SK-N-SH treated with all-trans-retinoic acid at 6 μM for 48 hours (cell line): ENCODE data around the gene PAXX.

Source experiments
- ATAC-seq: fragments of 200-7000 bp; cut with Tn5 transposase; 3 replicates; pipeline ENCODE4 v1.9.1; 2020; ENCODE audit warnings: mild to moderate bottlenecking, moderate library complexity
- ARNTL ChIP-seq: fragments of 450-650 bp; formaldehyde crosslinking; IDR thresholded peaks from 2 replicates; pipeline ENCODE4 v1.5.0; 2020; ENCODE audit warnings: low read depth, mild to moderate bottlenecking, moderate library complexity, borderline replicate concordance
- BACH2 ChIP-seq: fragments of 250-450 bp; sonication (Bioruptor Pico); IDR thresholded peaks from 2 replicates; pipeline ENCODE4 v1.9.0; 2021; ENCODE audit warnings: mild to moderate bottlenecking, borderline replicate concordance
- CREB5 ChIP-seq: fragments of 250-450 bp; sonication (Bioruptor Pico); IDR thresholded peaks from 2 replicates; pipeline ENCODE4 v1.5.1; 2020; ENCODE audit warnings: low read depth, mild to moderate bottlenecking, moderate library complexity
- CSRNP3 ChIP-seq: fragments of 250-450 bp; sonication (Bioruptor Pico); IDR thresholded peaks from 2 replicates; pipeline ENCODE4 v1.5.1; 2021; ENCODE audit warnings: mild to moderate bottlenecking, moderate library complexity
- ESRRG ChIP-seq: fragments of 250-450 bp; sonication (Bioruptor Pico); IDR thresholded peaks from 2 replicates; pipeline ENCODE4 v1.6.1; 2021; ENCODE audit warnings: mild to moderate bottlenecking
- GLIS3 ChIP-seq: fragments of 250-450 bp; sonication (Bioruptor Pico); IDR thresholded peaks from 2 replicates; pipeline ENCODE4 v1.5.0; 2020; ENCODE audit warnings: mild to moderate bottlenecking, moderate library complexity
- OSR1 ChIP-seq: fragments of 250-450 bp; sonication (Bioruptor Pico); IDR thresholded peaks from 2 replicates; pipeline ENCODE4 v1.8.0; 2022; ENCODE audit warnings: moderate library complexity, mild to moderate bottlenecking, inconsistent platforms
- PATZ1 ChIP-seq: fragments of 250-450 bp; sonication (Bioruptor Pico); IDR thresholded peaks from 2 replicates; pipeline ENCODE4 v1.8.0; 2020; ENCODE audit warnings: mild to moderate bottlenecking, moderate library complexity, borderline replicate concordance
- PPARA ChIP-seq: fragments of 250-450 bp; sonication (Bioruptor Pico); IDR thresholded peaks from 2 replicates; pipeline ENCODE4 v1.5.0; 2020; ENCODE audit warnings: mild to moderate bottlenecking, borderline replicate concordance
- RARB ChIP-seq: fragments of 250-450 bp; sonication (Bioruptor Pico); IDR thresholded peaks from 2 replicates; pipeline ENCODE4 v1.8.0; 2021; ENCODE audit warnings: mild to moderate bottlenecking, moderate library complexity
- TCF4 ChIP-seq: fragments of 250-450 bp; sonication (Bioruptor Pico); IDR thresholded peaks from 2 replicates; pipeline ENCODE4 v1.8.0; 2021; ENCODE audit warnings: mild to moderate bottlenecking, moderate library complexity, borderline replicate concordance
- TOX ChIP-seq: fragments of 250-450 bp; sonication (Bioruptor Pico); IDR thresholded peaks from 2 replicates; pipeline ENCODE4 v1.8.0; 2021; ENCODE audit warnings: mild to moderate bottlenecking, moderate library complexity, borderline replicate concordance
- TSHZ2 ChIP-seq: fragments of 250-450 bp; sonication (Bioruptor Pico); IDR thresholded peaks from 2 replicates; pipeline ENCODE4 v1.5.0; 2020; ENCODE audit warnings: mild to moderate bottlenecking, moderate library complexity
- ZC3H10 ChIP-seq: fragments of 250-450 bp; sonication (Bioruptor Pico); IDR thresholded peaks from 2 replicates; pipeline ENCODE4 v1.5.1; 2021; ENCODE audit warnings: mild to moderate bottlenecking, moderate library complexity
- ZFP3 ChIP-seq: fragments of 250-450 bp; sonication (Bioruptor Pico); IDR thresholded peaks from 2 replicates; pipeline ENCODE4 v1.5.0; 2020; ENCODE audit warnings: mild to moderate bottlenecking, moderate library complexity
- ZFP30 ChIP-seq: fragments of 450-650 bp; formaldehyde crosslinking; IDR thresholded peaks from 2 replicates; pipeline ENCODE4 v1.5.0; 2022; ENCODE audit warnings: mild to moderate bottlenecking, moderate library complexity
- ZNF565 ChIP-seq: fragments of 450-650 bp; formaldehyde crosslinking; conservative IDR thresholded peaks from 2 replicates; pipeline ENCODE4 v1.5.0; 2020; ENCODE audit warnings: low read depth, mild to moderate bottlenecking, moderate library complexity
- ZNF70 ChIP-seq: fragments of 450-650 bp; formaldehyde crosslinking; IDR thresholded peaks from 2 replicates; pipeline ENCODE4 v1.5.0; 2020; ENCODE audit warnings: mild to moderate bottlenecking, moderate library complexity
- ZNF8 ChIP-seq: fragments of 450-650 bp; formaldehyde crosslinking; IDR thresholded peaks from 2 replicates; pipeline ENCODE4 v1.5.0; 2020; ENCODE audit warnings: mild to moderate bottlenecking, moderate library complexity
- TF ChIP-seq, protein P1 (sequence below): fragments of 250-450 bp; sonication (Bioruptor Pico); IDR thresholded peaks from 2 replicates; pipeline ENCODE4 v1.8.0; 2021; ENCODE audit warnings: low read depth, mild to moderate bottlenecking, moderate library complexity, borderline replicate concordance

Gene PAXX

DNA sequence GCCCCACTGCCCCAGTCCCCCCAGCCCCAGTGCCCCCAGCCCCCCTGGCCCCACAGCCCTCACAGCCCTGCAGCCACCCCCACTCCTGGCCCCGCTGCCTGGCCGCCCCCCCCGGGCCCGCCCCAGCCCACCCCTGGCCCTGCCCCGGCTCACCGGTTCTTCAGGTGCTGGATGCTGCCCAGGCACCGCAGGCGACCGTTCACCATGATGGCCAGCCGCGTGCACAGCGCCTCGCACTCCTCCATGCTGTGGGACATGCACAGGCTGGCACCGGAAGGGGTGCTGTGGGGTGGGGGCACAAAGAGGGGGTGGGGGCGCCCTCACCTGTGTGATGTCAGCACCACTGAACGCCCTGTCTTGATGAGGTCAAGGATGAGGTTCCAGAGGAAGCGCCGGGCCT is 17.0 kb downstream of the PAXX start (continued):
- TF ChIP-seq PPARA (CRISPR knock-in tag) = no peak

DNA sequence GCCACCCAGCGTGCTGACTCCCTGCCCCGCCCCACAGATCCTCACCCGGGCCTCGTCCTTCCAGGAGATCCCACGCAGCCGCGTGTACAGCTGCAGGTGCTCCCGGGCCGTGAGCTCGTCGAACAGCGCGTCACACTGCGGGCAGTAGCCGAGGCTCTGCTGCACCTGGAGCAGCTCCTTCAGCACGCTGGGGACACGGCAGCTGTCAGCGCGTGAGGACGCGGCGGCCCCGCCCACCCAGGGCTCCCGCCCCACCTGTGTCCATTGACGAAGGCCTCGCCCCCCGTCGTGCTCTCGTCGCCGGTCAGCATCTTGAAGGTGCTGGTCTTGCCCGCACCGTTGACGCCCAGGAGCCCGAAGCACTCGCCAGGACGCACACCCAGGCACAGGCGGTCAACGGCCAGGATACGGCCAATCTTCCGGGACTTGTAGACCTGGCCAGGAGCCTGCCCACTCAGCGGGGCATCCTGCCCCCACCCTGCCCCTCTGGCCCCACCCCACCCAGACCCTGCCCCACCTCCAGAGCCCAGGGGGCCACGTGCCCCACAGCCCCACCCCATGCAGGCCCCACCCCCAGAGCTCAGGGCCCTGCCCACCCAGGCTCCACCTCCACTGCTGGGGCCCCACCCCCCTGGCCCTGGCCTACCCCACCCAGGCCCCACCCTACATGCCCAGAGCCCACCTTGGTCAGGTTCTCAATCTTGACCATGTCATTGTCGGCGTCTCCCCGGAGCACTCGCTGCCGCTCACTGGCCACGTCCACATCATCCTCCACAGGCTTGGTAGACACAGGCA is 17.9 kb downstream of the PAXX start:
- no peak for ATAC-seq
- TF ChIP-seq TSHZ2 (CRISPR knock-in tag) = no peak
- no peak for TF ChIP-seq GLIS3 (CRISPR knock-in tag)
- TF ChIP-seq ZNF70 (CRISPR knock-in tag) = no peak
- TF ChIP-seq ZFP30 = no peak
- TF ChIP-seq PATZ1 (CRISPR knock-in tag) = no peak
- TF ChIP-seq CREB5 (CRISPR knock-in tag) = no peak
- no peak for TF ChIP-seq OSR1 (CRISPR knock-in tag)
- TF ChIP-seq ZNF565 (CRISPR knock-in tag) = no peak
- no peak for TF ChIP-seq ZFP3
- no peak for TF ChIP-seq PPARA (CRISPR knock-in tag)
- TF ChIP-seq ZC3H10 (CRISPR knock-in tag) = no peak
- TF ChIP-seq, protein P1, sequence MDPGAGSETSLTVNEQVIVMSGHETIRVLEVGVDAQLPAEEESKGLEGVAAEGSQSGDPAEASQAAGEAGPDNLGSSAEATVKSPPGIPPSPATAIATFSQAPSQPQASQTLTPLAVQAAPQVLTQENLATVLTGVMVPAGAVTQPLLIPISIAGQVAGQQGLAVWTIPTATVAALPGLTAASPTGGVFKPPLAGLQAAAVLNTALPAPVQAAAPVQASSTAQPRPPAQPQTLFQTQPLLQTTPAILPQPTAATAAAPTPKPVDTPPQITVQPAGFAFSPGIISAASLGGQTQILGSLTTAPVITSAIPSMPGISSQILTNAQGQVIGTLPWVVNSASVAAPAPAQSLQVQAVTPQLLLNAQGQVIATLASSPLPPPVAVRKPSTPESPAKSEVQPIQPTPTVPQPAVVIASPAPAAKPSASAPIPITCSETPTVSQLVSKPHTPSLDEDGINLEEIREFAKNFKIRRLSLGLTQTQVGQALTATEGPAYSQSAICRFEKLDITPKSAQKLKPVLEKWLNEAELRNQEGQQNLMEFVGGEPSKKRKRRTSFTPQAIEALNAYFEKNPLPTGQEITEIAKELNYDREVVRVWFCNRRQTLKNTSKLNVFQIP (CRISPR knock-in tag) = no peak
- TF ChIP-seq ARNTL (CRISPR knock-in tag) = no peak
- no peak for TF ChIP-seq TOX (CRISPR knock-in tag)
- TF ChIP-seq BACH2 (CRISPR knock-in tag) = no peak
- no peak for TF ChIP-seq ESRRG
- no peak for TF ChIP-seq ZNF8 (CRISPR knock-in tag)
- no peak for TF ChIP-seq RARB (CRISPR knock-in tag)
- TF ChIP-seq CSRNP3 = no peak
- TF ChIP-seq TCF4 (CRISPR knock-in tag) = no peak

- no peak for ATAC-seq
- no peak for TF ChIP-seq ZNF8 (CRISPR knock-in tag)
- TF ChIP-seq, protein P1 (CRISPR knock-in tag) = no peak
Measured at GRCh38 chr9:137011156-137011555, 18.9 kb downstream of the PAXX start.
